Measurements from ENCODE around the gene MTUS2.

- TF ChIP-seq CTCF (IDR thresholded peaks at IDR 0.05) (no peak), ZFX (IDR thresholded peaks at IDR 0.05; ENCODE audit: borderline replicate concordance) (no peak)
Observed at GRCh38 chr13:29480893-29481525, 660.9 kb downstream of the MTUS2 start.

Data from 22Rv1 (cell line).